Left ventricle myocardium inferior (tissue), 1 donor: Measurements from ENCODE around the gene CETN2. TPM values are rescaled to one million over a fixed set of nuclear protein-coding genes. Genes with fewer than 3 reads are reported as not detected.

Experiments used
- DNase-seq: peaks from one replicate; pipeline ENCODE4 v3.0.0-alpha.2; 2020
- H3K27ac ChIP-seq: fragments of 200-600 bp; replicated peaks from 2 replicates; pipeline ENCODE4 v1.8.0; 2021
- H3K27me3 ChIP-seq: fragments of 200-600 bp; 2 replicates; pipeline ENCODE4 v1.8.0; 2021; ENCODE audit warnings: low read depth
- H3K36me3 ChIP-seq: fragments of 200-600 bp; 2 replicates; pipeline ENCODE4 v1.8.0; 2021
- H3K4me1 ChIP-seq: fragments of 200-600 bp; 2 replicates; pipeline ENCODE4 v1.8.0; 2021
- H3K4me3 ChIP-seq: fragments of 200-600 bp; 2 replicates; pipeline ENCODE4 v1.8.0; 2021; ENCODE audit warnings: mild to moderate bottlenecking, moderate library complexity
- H3K9me3 ChIP-seq: fragments of 200-600 bp; replicated peaks from 2 replicates; pipeline ENCODE4 v1.8.0; 2021
- intact Hi-C: fragments of 100-400 bp; cut with micrococcal nuclease; formaldehyde crosslinking; loops from one replicate; pipeline ENCODE4 v1.11.0; 2022
- total RNA-seq: library from RNA; stranded (reverse); fragmentation: NEBNext Ultra II Directional; extraction: Animal tissue kit (Norgen Biotek cat#: 25700); gene quantifications from one replicate; pipeline ENCODE4 v1.2.1, GENCODE V29; 2021
- TF ChIP-seq, protein P1 (sequence below): fragments of 200-600 bp; IDR thresholded peaks from 2 replicates; pipeline ENCODE4 v1.8.0; 2021; ENCODE audit warnings: antibody characterized with exemption, mild to moderate bottlenecking, borderline replicate concordance
- donor health status: DM: no; HTN: yes; CAD: no; lungs with severe emphysema.

CETN2 gene
- total RNA-seq, 1 donor from 2014 or later = 24.1 TPM

- intact Hi-C loops = no loop called here
- DNase-seq = no peak
- H3K4me1 ChIP-seq = peaks cover 31% of the 10 kb centered on the region
- TF ChIP-seq, protein P1, sequence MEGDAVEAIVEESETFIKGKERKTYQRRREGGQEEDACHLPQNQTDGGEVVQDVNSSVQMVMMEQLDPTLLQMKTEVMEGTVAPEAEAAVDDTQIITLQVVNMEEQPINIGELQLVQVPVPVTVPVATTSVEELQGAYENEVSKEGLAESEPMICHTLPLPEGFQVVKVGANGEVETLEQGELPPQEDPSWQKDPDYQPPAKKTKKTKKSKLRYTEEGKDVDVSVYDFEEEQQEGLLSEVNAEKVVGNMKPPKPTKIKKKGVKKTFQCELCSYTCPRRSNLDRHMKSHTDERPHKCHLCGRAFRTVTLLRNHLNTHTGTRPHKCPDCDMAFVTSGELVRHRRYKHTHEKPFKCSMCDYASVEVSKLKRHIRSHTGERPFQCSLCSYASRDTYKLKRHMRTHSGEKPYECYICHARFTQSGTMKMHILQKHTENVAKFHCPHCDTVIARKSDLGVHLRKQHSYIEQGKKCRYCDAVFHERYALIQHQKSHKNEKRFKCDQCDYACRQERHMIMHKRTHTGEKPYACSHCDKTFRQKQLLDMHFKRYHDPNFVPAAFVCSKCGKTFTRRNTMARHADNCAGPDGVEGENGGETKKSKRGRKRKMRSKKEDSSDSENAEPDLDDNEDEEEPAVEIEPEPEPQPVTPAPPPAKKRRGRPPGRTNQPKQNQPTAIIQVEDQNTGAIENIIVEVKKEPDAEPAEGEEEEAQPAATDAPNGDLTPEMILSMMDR = no peak
- peak overlapping the region; percentile 77 for H3K4me3 ChIP-seq
- H3K27me3 ChIP-seq = no peaks in the 10 kb centered on the region
- no peaks in the 10 kb centered on the region for H3K36me3 ChIP-seq
- peak overlapping the region; percentile 84 for H3K27ac ChIP-seq
- H3K9me3 ChIP-seq = no peaks in the 10 kb centered on the region
Measured at GRCh38 chrX:152831391-152831790, 834 bp upstream of the CETN2 start.

- TF ChIP-seq, protein P1 = no peak
- H3K4me1 ChIP-seq = peaks cover 4% of the 10 kb centered on the region
- H3K36me3 ChIP-seq = no peaks in the 10 kb centered on the region
- no peak for DNase-seq
- intact Hi-C loops = no loop called here
- H3K4me3 ChIP-seq = no peak overlapping the region
- no peaks in the 10 kb centered on the region for H3K27me3 ChIP-seq
- H3K9me3 ChIP-seq = no peaks in the 10 kb centered on the region
- no peak overlapping the region for H3K27ac ChIP-seq
Measured at GRCh38 chrX:152824841-152825374, 5.6 kb downstream of the CETN2 start.

DNA sequence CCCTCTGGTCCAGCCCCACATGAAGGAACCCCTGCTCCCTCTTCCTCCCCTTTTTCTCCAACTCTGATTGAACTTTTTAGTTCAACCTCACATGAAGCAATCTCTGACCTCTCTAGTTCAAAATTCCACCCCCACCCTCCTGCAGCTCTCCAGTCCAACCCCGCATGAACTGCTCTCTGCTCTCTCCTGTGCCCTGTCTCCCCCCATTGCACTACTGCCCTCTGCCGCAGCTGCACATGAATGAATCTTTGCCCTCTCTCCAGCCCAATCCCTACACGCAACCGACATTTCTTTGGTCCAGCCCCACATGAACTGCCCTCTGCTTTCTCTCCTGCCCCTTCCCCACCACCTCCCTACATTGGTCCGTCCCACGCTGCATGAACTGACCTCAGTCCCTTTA lies 6.9 kb downstream of the CETN2 start:
- H3K36me3 ChIP-seq = no peaks in the 10 kb centered on the region
- no peaks in the 10 kb centered on the region for H3K9me3 ChIP-seq
- no peaks in the 10 kb centered on the region for H3K27me3 ChIP-seq
- H3K4me3 ChIP-seq = no peak overlapping the region
- no peak for DNase-seq
- TF ChIP-seq, protein P1 = no peak
- H3K4me1 ChIP-seq = no peaks in the 10 kb centered on the region
- intact Hi-C loops = no loop called here
- no peak overlapping the region for H3K27ac ChIP-seq

- Histone ChIP-seq H3K36me3 (no peaks in the 10 kb centered on the region), H3K27ac (no peak overlapping the region), H3K4me1 (no peaks in the 10 kb centered on the region), H3K9me3 (no peaks in the 10 kb centered on the region), H3K4me3 (no peak overlapping the region), H3K27me3 (no peaks in the 10 kb centered on the region)
- TF ChIP-seq, protein P1 = no peak
- intact Hi-C loops = no loop called here
- no peak for DNase-seq
Measured at GRCh38 chrX:152822383-152823086, 8.0 kb downstream of the CETN2 start.

GRCh38 chrX:152821145-152821765 lies 9.3 kb downstream of the CETN2 start:
- Histone ChIP-seq H3K4me1 (no peaks in the 10 kb centered on the region), H3K4me3 (no peak overlapping the region), H3K36me3 (no peaks in the 10 kb centered on the region), H3K9me3 (no peaks in the 10 kb centered on the region), H3K27ac (no peak overlapping the region), H3K27me3 (no peaks in the 10 kb centered on the region)
- TF ChIP-seq, protein P1 = peak; percentile 61
- intact Hi-C loops = no loop called here
- no peak for DNase-seq
